HG03575 (cell line): ENCODE data around the gene TMEM30A.

Experiments used
- ATAC-seq: cut with Tn5 transposase; IDR thresholded peaks from one replicate; pipeline ENCODE4 v1.9.1; 2021; ENCODE audit not compliant: unreplicated experiment, insufficient number of reproducible peaks, low FRiP score; ENCODE audit errors: extremely low read depth

TMEM30A gene

DNA sequence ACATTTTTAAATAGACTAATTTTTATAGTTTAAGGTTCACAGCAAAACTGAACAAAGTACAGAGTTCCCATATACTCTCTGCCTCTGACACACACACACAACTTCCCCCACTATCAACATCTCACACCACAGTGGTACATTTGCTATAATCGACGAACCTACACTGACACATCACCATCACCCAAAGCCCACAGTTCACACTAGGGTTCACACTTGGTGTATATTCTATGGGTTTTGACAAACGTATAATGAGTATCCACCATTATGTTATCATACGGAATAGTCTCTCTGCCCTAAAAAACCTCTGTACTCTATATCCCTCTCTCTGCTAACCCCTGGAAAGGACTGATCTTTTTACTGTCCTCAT is 15.6 kb downstream of the TMEM30A start:
- ATAC-seq, result no peak

- ATAC-seq, result no peak
Observed at GRCh38 chr6:75268121-75268987, 16.2 kb downstream of the TMEM30A start.

DNA sequence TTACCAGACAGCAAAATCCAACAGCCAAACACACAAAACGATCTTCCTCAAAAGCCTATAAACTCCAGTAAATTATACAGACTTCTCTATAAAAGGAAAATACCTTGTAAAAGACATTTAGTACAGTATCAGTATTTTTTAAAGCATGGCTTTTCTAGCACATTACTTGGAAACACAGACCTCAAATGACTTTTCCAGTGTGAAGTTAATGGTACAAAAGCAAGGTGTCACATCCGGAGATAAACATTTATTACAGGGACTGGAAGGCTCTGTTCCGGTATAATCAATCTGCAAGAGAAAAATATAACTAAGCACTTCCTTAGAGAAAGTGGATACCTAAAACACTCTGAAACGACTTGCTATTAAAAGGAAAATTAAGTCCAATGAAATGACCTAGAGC is 17.1 kb downstream of the TMEM30A start:
- no peak for ATAC-seq

- ATAC-seq, result no peak
Observed at GRCh38 chr6:75266716-75267291, 17.8 kb downstream of the TMEM30A start.

DNA sequence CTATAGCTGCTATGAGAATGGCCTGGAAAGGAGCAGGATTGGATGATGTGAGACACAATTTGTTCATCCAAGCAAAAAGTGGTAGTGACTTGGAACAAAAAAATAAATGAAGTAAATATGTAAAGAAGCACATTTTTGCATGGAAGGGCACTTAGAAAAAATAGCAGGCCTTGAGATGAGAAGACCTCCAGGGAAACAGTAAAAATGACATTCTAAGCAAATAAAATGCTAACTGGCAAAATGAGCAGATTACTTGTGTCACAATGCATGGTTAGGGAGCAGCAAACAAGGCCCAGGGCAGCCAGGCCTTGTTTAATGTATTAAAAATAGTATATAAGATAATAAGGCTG is 21.2 kb downstream of the TMEM30A start:
- no peak for ATAC-seq

DNA sequence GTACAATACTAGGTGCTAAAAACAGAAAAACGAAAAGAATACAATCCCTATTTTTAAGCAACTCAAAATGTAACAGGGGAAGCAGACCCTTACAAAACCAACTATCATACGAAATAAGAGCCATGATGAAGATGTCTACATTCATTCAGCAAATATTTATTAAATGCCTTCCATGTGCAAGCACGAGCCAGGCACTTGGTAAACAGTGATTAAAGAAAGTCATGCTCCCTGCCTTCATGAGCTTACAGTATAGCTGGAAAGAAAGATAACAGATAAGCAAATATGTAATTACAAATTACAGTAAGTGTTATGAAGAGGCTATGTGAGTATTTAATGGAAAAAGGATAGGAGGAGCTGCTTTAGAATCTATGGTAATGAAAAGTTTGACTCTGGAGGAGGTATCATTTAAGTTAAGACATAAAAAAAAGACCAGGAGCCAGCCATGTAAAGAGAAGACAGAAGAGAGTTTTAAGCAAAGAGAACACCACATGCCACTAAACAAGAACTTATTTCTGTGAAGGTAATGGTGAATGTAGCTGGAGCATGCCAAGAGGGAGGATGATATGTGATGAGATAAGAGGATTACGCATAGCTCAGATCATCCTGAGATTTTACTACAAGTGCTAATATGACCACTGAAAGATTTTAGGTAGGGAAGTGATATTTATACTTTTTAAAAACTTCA is 21.7 kb downstream of the TMEM30A start:
- ATAC-seq, result no peak

DNA sequence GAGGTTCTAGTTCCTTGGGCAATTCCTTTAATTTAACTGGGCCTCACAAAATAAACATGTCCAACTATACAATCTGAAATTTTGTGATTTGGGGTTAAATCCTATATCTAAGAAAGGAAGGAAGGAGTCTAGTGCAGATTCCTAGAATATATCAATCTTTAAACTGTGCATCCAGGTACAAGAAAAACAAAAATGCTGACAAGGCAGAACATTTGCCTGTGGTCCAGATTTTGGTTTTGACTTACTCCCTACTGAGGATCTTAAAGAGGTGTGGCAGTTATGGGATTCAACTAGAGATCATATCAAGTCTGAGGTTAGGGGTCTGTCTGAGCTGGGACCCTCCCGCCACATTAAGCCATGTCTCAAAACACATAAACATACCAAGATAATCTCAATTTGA is 23.3 kb downstream of the TMEM30A start:
- ATAC-seq, result no peak

- ATAC-seq, result no peak
Observed at GRCh38 chr6:75257343-75258087, 27.1 kb downstream of the TMEM30A start.

DNA sequence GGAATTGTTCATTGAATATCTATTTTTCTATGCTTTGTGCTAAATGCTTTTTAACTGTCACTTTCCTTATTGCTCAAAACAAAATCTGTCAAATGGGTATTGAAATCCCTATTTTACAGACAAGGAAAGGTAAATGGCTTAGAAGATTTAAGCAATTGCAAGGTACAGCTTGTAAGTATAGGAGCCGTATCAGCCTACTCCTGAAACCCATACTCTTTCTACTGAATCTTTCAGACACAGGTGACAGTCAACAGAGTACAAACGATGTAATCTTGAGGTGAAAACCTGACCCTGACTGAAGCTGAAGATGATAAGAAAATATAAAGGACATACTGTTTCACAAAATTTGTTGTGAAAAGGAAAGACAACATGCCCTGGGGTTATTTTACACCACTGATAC is 34.0 kb downstream of the TMEM30A start:
- no peak for ATAC-seq

DNA sequence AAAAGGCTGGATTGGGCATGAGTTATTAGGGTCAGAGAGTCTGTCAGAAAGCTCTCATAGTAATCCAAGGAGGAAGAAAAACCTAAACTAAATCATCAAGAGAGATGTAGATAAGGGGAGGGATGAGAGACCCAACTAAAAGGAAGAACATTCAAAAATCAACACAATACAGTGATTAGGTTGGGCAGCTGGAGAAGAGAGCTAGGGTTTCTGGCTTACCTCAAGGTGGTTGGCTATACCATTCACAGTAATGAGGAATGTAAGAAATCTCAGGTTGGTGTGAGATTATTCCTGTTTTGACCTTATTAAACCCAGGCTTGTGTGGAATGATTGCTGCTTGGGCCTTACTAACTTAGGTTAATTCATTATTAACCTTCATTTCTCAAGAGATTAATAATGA is 34.8 kb downstream of the TMEM30A start:
- ATAC-seq, result no peak

GRCh38 chr6:75246386-75246785 is 38.2 kb downstream of the TMEM30A start:
- ATAC-seq, result no peak

DNA sequence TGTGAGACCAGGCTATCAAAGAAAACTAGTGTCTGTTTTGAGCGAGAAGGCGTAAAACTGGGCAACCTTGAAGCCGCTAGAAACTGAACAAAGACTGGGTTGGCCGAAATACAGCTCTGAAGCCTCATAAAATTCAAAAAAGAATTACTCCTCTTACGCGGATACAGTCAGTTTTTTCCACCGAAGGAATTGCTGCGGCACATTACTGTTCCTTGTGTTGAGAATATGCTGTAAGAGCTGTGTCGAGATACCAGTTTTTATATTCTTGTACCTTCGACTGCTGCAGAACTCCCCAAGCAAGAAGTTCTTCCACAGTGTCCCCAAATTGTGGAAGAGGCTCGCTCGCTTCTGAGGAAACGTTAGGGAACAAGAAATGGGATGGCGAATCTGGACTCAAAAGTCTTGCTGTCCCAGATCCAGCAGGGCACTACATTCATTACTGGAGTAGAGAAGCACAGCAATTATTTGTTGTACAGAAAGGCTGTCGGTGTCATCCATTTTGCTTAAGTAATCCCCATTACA is 40.5 kb downstream of the TMEM30A start:
- no peak for ATAC-seq

- peak; percentile 96 for ATAC-seq
Observed at GRCh38 chr6:75243333-75244062, 41.1 kb downstream of the TMEM30A start, which contains the start of gene COX7A2. COX7A2 (minus strand) TSS chr6:75243801; CDS start chr6:75243734, 67 bp downstream.

- no peak for ATAC-seq
Observed at GRCh38 chr6:75236630-75237029, 48.0 kb downstream of the TMEM30A start.

DNA sequence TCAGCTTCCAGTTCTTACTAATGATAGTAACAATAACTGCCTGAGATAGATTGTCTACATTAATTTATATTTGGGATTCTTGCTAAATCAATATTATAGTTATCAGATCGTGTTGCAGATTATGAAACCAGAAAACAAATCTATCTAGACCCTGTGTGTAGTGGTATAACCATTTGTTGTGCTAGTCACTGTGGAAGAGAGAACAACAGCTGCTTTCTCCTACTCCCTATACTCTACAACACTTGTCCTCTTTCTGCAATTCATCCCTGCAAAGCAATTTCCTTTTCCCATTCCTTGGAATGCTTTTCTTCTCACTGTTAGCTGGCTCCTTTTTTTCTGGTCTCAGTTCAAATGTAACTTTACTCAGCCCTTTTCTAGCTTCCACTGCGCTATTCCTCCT is 49.3 kb downstream of the TMEM30A start:
- ATAC-seq, result no peak

DNA sequence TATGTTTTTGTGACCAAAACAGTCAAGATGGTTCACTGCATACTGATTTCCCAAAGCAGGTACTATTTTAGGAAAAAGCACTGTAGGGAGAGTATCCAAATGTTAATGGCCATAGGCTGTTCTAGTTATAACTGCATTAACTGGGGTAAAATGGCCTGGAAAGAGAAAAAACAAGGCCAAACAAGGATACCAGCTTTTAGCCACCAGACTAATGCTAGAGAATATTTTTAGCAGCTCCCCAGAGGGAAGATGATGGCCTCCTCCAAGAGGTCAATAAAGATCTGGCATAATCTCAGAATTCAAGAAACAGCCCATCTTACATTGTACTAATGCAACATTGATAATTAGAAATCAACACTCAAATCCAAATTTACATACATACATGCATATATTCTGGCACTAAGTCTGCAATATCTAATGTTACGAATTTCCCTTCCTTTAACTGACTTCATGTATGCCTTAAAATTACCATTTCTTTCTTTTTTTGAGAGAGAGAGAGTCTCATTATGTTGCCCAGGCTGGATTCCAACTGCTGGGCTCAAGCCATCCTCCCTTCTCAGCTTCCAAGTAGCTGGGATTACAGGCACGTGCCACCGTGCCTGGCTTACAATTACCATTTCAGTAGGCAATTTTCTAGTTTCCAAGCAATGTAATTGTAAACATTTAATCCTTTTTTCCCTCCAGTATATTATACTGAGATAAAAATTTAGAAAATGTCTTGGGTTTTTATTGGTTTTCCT is 50.3 kb downstream of the TMEM30A start:
- ATAC-seq, result no peak

GRCh38 chr6:75233092-75233615 is 51.4 kb downstream of the TMEM30A start:
- no peak for ATAC-seq
